Measurements from ENCODE around the gene PAQR4. TPM values are rescaled to one million over a fixed set of nuclear protein-coding genes. Genes with fewer than 3 reads are reported as not detected.

Gene PAQR4
- total RNA-seq, 4 donors from 2014 or later = 4.2 to 14.6 (median 10.2) TPM

GRCh38 chr16:3013491-3013951 is 44.4 kb downstream of the PAQR4 start:
- no peak for ATAC-seq
- H3K4me3 ChIP-seq = no peak overlapping the region
- intact Hi-C loops (cut with DNase I; ENCODE audit: low total_unique reads) = no loop called here
- peaks cover 38 to 48% (median 42%) of the 10 kb centered on the region in 3 donors for H3K27me3 ChIP-seq
- no peaks in the 10 kb centered on the region for H3K36me3 ChIP-seq
- in situ Hi-C loops (cut with MboI; ENCODE audit: low sequenced_read_pairs in 4 of 4) = no loop called here
- no peak overlapping the region for H3K27ac ChIP-seq
- H3K4me1 ChIP-seq = no peaks in the 10 kb centered on the region
- DNase-seq = no peak
- TF ChIP-seq POLR2A (IDR thresholded peaks at IDR 0.05) = no peak
- no peak for TF ChIP-seq CTCF (IDR thresholded peaks at IDR 0.05 in 4 of 5, conservative IDR thresholded peaks at IDR 0.05 in 1 of 5)
- H3K9me3 ChIP-seq = no peaks in the 10 kb centered on the region

DNA sequence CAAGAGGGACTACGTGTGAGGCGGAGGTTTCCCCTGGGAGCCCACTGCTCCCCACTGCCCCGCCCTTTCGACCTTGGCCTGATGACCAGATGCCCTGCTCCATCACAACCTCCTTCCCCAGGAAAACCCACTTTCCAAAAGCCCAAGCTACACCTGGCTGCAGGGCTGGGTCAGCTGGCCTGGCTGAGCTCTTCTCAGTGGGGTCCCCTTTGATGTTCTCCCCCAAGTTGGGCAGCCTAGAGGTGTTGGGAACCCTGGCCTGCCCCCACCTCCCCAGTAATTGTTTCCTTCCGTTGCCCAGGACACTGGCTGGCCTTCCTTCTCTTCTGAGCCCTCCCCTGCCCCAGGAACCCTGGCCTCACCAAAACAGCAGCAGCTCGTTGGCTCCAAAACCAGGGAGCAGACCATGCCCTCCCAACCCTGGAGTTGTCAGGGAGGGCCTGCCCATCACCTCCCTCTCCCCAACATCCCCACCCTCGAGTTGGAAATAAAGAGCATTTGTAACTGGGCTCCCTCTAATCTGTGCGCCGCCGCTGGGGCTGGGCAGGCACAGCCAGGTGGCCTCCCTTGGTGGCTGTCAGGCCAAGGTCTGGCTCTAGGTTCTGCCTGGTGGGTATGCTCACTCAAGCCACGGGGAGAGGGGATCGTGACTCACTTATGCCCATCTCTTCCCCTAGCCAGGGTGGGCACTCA is 45.0 kb downstream of the PAQR4 start:
- in situ Hi-C loops (cut with MboI; ENCODE audit: low sequenced_read_pairs in 4 of 4) (no loop called here), intact Hi-C loops (cut with DNase I; ENCODE audit: low total_unique reads) (no loop called here)
- ATAC-seq (no peak), DNase-seq (no peak)
- Histone ChIP-seq H3K4me1 (no peaks in the 10 kb centered on the region), H3K27me3 (peaks cover 40 to 54% (median 45%) of the 10 kb centered on the region in 3 donors), H3K9me3 (no peaks in the 10 kb centered on the region), H3K36me3 (no peaks in the 10 kb centered on the region), H3K4me3 (no peak overlapping the region), H3K27ac (no peak overlapping the region)
- TF ChIP-seq POLR2A (IDR thresholded peaks at IDR 0.05) (no peak), CTCF (IDR thresholded peaks at IDR 0.05 in 4 of 5, conservative IDR thresholded peaks at IDR 0.05 in 1 of 5) (no peak)

DNA sequence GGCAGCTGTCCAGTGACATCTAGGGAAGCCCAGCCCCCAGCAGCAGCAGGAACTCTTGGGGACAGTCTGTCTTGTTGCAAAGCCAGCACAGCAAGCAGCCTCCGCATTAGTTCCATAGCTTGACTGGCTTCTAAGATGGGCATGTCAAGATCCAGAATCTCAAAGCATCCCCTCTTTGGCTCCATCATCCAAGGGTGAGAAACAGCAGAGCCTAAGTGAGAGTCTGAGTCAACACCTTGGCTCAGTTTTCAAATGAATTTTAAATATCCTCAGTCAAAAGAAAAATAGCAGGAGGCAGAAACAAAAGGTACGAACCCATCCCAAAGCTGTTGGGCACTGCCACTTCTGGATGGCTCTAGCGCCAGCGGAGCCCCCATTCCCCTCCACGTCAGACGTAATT is 45.8 kb downstream of the PAQR4 start:
- no peaks in the 10 kb centered on the region for H3K9me3 ChIP-seq
- in situ Hi-C loops (cut with MboI; ENCODE audit: low sequenced_read_pairs in 4 of 4) (no loop called here), intact Hi-C loops (cut with DNase I; ENCODE audit: low total_unique reads) (no loop called here)
- no peak for TF ChIP-seq CTCF (IDR thresholded peaks at IDR 0.05 in 4 of 5, conservative IDR thresholded peaks at IDR 0.05 in 1 of 5)
- TF ChIP-seq POLR2A (IDR thresholded peaks at IDR 0.05) = no peak
- no peaks in the 10 kb centered on the region for H3K36me3 ChIP-seq
- peaks cover 0 to 5% of the 10 kb centered on the region in 2 donors for H3K4me1 ChIP-seq
- no peak overlapping the region for H3K4me3 ChIP-seq
- H3K27me3 ChIP-seq = peaks cover 40 to 54% (median 45%) of the 10 kb centered on the region in 3 donors
- ATAC-seq (no peak), DNase-seq (no peak)
- no peak overlapping the region for H3K27ac ChIP-seq

- Histone ChIP-seq H3K27me3 (peaks cover 38 to 54% (median 45%) of the 10 kb centered on the region in 3 donors), H3K9me3 (no peaks in the 10 kb centered on the region), H3K36me3 (no peaks in the 10 kb centered on the region), H3K4me1 (peaks cover 0 to 13% of the 10 kb centered on the region in 2 donors), H3K27ac (no peak overlapping the region), H3K4me3 (no peak overlapping the region)
- no peak for DNase-seq
- intact Hi-C loops (cut with DNase I; ENCODE audit: low total_unique reads) (no loop called here), in situ Hi-C loops (cut with MboI; ENCODE audit: low sequenced_read_pairs in 4 of 4) (no loop called here)
- no peak for TF ChIP-seq CTCF (IDR thresholded peaks at IDR 0.05 in 4 of 5, conservative IDR thresholded peaks at IDR 0.05 in 1 of 5)
- no peak for TF ChIP-seq POLR2A (IDR thresholded peaks at IDR 0.05)
- no peak for ATAC-seq
These were observed 46.8 kb downstream of the PAQR4 start for GRCh38 chr16:3015865-3016521.

Measured in gastrocnemius medialis (tissue), 4 donors.